DND-41 (cell line): ENCODE results near the gene PLCL1.

Experiments
- CTCF ChIP-seq: IDR thresholded peaks from 2 replicates; pipeline ENCODE4 v1.5.1; 2012; ENCODE audit warnings: borderline replicate concordance, low read length, moderate library complexity, mild to moderate bottlenecking; ENCODE audit not compliant: poor library complexity, severe bottlenecking; ENCODE audit errors: extremely low read depth
- EZH2 ChIP-seq: IDR thresholded peaks from 3 replicates; pipeline ENCODE4 v1.6.1; 2012; ENCODE audit warnings: borderline replicate concordance, low read depth, mild to moderate bottlenecking, moderate library complexity, low read length, inconsistent platforms; ENCODE audit not compliant: severe bottlenecking

- TF ChIP-seq CTCF (no peak), EZH2 (no peak)
These were observed 64.6 kb downstream of the PLCL1 start for GRCh38 chr2:197869041-197869440.
